Testis (tissue), 2 donors: ENCODE results near the gene PLA2G12A.

Source experiments
- POLR2A ChIP-seq: fragments of 450-650 bp; IDR thresholded peaks from one replicate; pipeline ENCODE4 v1.6.1; 2017; ENCODE audit warnings: antibody characterized with exemption, mild to moderate bottlenecking, moderate library complexity
- TF ChIP-seq, protein P1 (sequence below), 3 experiments: fragments of 450-650 bp in 2 of 3; fragments of 200-600 bp in 1 of 3; sonication (generic) in 1 of 3; IDR thresholded peaks; one replicate each; pipeline ENCODE4 v1.5.1; 2016 to 2019; ENCODE audit warnings: antibody characterized with exemption in 3 of 3, mild to moderate bottlenecking in 2 of 3, moderate library complexity in 1 of 3

DNA sequence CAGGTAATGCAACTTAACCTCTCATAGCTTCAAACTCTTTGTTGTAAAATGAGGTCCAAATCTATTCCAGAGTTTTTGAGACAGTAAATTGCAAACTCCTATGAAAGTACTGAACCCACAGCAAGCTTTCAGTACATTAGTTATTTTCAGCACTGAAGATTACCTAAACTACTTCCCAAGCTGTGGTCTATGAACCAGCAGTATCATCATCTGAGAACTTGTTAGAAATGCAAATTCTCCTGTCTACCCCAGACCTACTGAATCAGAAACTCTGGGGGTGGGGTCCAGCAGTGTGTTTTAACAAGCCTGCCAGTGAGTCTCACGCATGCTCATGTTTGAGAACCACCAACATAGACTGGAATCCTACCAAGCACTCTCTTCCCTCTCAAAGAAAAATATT is 20.9 kb downstream of the PLA2G12A start:
- TF ChIP-seq, protein P1, sequence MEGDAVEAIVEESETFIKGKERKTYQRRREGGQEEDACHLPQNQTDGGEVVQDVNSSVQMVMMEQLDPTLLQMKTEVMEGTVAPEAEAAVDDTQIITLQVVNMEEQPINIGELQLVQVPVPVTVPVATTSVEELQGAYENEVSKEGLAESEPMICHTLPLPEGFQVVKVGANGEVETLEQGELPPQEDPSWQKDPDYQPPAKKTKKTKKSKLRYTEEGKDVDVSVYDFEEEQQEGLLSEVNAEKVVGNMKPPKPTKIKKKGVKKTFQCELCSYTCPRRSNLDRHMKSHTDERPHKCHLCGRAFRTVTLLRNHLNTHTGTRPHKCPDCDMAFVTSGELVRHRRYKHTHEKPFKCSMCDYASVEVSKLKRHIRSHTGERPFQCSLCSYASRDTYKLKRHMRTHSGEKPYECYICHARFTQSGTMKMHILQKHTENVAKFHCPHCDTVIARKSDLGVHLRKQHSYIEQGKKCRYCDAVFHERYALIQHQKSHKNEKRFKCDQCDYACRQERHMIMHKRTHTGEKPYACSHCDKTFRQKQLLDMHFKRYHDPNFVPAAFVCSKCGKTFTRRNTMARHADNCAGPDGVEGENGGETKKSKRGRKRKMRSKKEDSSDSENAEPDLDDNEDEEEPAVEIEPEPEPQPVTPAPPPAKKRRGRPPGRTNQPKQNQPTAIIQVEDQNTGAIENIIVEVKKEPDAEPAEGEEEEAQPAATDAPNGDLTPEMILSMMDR (IDR thresholded peaks at IDR 0.05): no peak
- TF ChIP-seq POLR2A: no peak
